ENCODE measurements around the gene PREP. TPM values are rescaled to one million over a fixed set of nuclear protein-coding genes. Genes with fewer than 3 reads are reported as not detected.

Gene PREP
- total and polyA plus RNA-seq, 8 donors: 11.0 to 53.3 (median 18.1) TPM

GRCh38 chr6:105374010-105374420 lies 28.9 kb downstream of the PREP start:
- Histone ChIP-seq H3K27me3 (no peaks in the 10 kb centered on the region), H3K9me3 (no peaks in the 10 kb centered on the region), H3K4me1 (peaks cover 5 to 11% (median 7%) of the 10 kb centered on the region in 4 donors), H3K36me3 (peaks cover 5 to 57% (median 57%) of the 10 kb centered on the region in 4 donors), H3K27ac (peak overlapping the region in 3 of 5 donors; percentile 56 to 75 (median 71)), H3K4me3 (no peak overlapping the region)
- 35 to 48% (median 45%) methylated on average over 4 of the region's 4 CpGs for WGBS, 5 donors
- peak; percentile 40 to 78 for DNase-seq
- TF ChIP-seq POLR2AphosphoS5 (IDR thresholded peaks at IDR 0.05) (peak in 1 of 3 donors; percentile 26), POLR2A (IDR thresholded peaks at IDR 0.05) (no peak), CTCF (IDR thresholded peaks at IDR 0.05) (no peak), EP300 (IDR thresholded peaks at IDR 0.05) (no peak)
- intact Hi-C loops (cut with DNase I; ENCODE audit: low total_unique reads): no loop called here

- Histone ChIP-seq H3K27ac (peak overlapping the region; percentile 56 to 75 (median 61)), H3K4me3 (no peak overlapping the region), H3K4me1 (peaks cover 5 to 11% (median 7%) of the 10 kb centered on the region in 4 donors), H3K36me3 (peaks cover 5 to 62% (median 61%) of the 10 kb centered on the region in 4 donors), H3K9me3 (no peaks in the 10 kb centered on the region), H3K27me3 (no peaks in the 10 kb centered on the region)
- intact Hi-C loops (cut with DNase I; ENCODE audit: low total_unique reads): no loop called here
- DNase-seq: no peak
- WGBS, 5 donors: 89 to 96% (median 92%) methylated on average over 6 of the region's 6 CpGs
- TF ChIP-seq CTCF (IDR thresholded peaks at IDR 0.05) (no peak), EP300 (IDR thresholded peaks at IDR 0.05) (no peak), POLR2AphosphoS5 (IDR thresholded peaks at IDR 0.05) (no peak), POLR2A (IDR thresholded peaks at IDR 0.05) (no peak)
Observed at GRCh38 chr6:105373481-105373880, 29.4 kb downstream of the PREP start.

GRCh38 chr6:105372849-105373182 lies 30.1 kb downstream of the PREP start:
- no peaks in the 10 kb centered on the region for H3K9me3 ChIP-seq
- TF ChIP-seq POLR2AphosphoS5 (IDR thresholded peaks at IDR 0.05): peak in 1 of 3 donors; percentile 46
- no peak for TF ChIP-seq CTCF (IDR thresholded peaks at IDR 0.05)
- H3K36me3 ChIP-seq: peaks cover 7 to 68% (median 68%) of the 10 kb centered on the region in 4 donors
- intact Hi-C loops (cut with DNase I; ENCODE audit: low total_unique reads): no loop called here
- H3K4me1 ChIP-seq: peaks cover 5 to 11% (median 7%) of the 10 kb centered on the region in 4 donors
- DNase-seq: peak; percentile 55 to 78
- peak overlapping the region; percentile 56 to 75 (median 61) for H3K27ac ChIP-seq
- no peak overlapping the region for H3K4me3 ChIP-seq
- 31 to 65% (median 51%) methylated on average over 3 of the region's 3 CpGs for WGBS, 5 donors
- H3K27me3 ChIP-seq: no peaks in the 10 kb centered on the region

GRCh38 chr6:105372142-105372848 lies 30.6 kb downstream of the PREP start:
- H3K4me3 ChIP-seq: no peak overlapping the region
- peaks cover 7 to 71% (median 70%) of the 10 kb centered on the region in 4 donors for H3K36me3 ChIP-seq
- peak in 1 of 2 donors; percentile 77 for DNase-seq
- H3K27ac ChIP-seq: peak overlapping the region; percentile 56 to 75 (median 65)
- intact Hi-C loops (cut with DNase I; ENCODE audit: low total_unique reads): no loop called here
- no peaks in the 10 kb centered on the region for H3K27me3 ChIP-seq
- WGBS, 5 donors: 31 to 60% (median 40%) methylated on average over 4 of the region's 4 CpGs
- TF ChIP-seq CTCF (IDR thresholded peaks at IDR 0.05) (no peak), POLR2A (IDR thresholded peaks at IDR 0.05) (no peak), POLR2AphosphoS5 (IDR thresholded peaks at IDR 0.05) (peak in 1 of 3 donors; percentile 55)
- no peaks in the 10 kb centered on the region for H3K9me3 ChIP-seq
- H3K4me1 ChIP-seq: peaks cover 5 to 11% (median 7%) of the 10 kb centered on the region in 4 donors
